ENCODE measurements around the gene EFNA5. TPM values are rescaled to one million over a fixed set of nuclear protein-coding genes. Genes with fewer than 3 reads are reported as not detected.

EFNA5 gene
- total RNA-seq, 1 donor from 2014 or later = 2.2 TPM

DNA sequence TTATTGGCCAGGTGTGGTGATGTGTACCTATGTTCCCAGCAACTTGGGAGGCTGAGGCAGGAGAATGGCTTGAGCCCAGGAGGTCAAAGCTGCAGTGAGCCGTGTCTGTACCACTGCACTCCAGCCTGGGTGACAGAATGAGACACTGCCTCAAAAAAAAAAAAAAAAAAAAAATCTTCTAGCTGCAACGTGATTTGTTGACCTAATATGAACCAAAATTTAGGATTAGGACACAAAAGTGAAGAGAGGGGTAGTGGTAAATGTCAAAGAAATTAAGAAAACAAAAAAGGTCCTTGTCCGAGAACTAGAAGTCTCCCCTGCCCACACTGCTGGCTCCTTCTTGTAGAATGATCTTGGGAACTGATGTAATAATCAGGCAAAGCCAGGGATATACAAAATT lies 272.0 kb downstream of the EFNA5 start:
- TF ChIP-seq, protein P1, sequence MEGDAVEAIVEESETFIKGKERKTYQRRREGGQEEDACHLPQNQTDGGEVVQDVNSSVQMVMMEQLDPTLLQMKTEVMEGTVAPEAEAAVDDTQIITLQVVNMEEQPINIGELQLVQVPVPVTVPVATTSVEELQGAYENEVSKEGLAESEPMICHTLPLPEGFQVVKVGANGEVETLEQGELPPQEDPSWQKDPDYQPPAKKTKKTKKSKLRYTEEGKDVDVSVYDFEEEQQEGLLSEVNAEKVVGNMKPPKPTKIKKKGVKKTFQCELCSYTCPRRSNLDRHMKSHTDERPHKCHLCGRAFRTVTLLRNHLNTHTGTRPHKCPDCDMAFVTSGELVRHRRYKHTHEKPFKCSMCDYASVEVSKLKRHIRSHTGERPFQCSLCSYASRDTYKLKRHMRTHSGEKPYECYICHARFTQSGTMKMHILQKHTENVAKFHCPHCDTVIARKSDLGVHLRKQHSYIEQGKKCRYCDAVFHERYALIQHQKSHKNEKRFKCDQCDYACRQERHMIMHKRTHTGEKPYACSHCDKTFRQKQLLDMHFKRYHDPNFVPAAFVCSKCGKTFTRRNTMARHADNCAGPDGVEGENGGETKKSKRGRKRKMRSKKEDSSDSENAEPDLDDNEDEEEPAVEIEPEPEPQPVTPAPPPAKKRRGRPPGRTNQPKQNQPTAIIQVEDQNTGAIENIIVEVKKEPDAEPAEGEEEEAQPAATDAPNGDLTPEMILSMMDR (IDR thresholded peaks at IDR 0.05) = no peak
- Histone ChIP-seq H3K27ac (no peak overlapping the region), H3K27me3 (no peaks in the 10 kb centered on the region), H3K4me1 (no peaks in the 10 kb centered on the region), H3K4me3 (no peak overlapping the region), H3K9me3 (no peaks in the 10 kb centered on the region), H3K36me3 (no peaks in the 10 kb centered on the region)
- DNase-seq (ENCODE audit: low spot score in 2 of 2) = no peak
- intact Hi-C loops (cut with DNase I) = no loop called here

DNA sequence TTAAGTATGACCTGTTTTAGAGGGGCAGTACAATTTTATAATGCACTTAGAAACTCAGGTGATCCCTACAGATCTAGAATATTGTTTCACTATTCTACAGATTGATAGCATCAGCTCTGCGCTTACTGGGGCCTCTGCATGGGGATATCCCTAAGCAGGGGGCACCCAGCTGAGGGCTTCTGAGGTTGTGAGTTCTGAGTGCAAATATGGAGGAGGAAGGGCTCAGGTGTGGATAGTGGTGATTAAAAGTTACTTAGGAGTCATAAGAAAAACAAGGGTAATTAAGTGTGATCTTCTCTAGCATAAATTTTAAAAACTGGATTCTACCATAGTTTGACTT lies 274.4 kb downstream of the EFNA5 start:
- Histone ChIP-seq H3K4me1 (no peaks in the 10 kb centered on the region), H3K36me3 (no peaks in the 10 kb centered on the region), H3K27ac (no peak overlapping the region), H3K9me3 (no peaks in the 10 kb centered on the region), H3K27me3 (no peaks in the 10 kb centered on the region), H3K4me3 (no peak overlapping the region)
- TF ChIP-seq, protein P1 (IDR thresholded peaks at IDR 0.05) = no peak
- intact Hi-C loops (cut with DNase I) = no loop called here
- no peak for DNase-seq (ENCODE audit: low spot score in 2 of 2)

DNA sequence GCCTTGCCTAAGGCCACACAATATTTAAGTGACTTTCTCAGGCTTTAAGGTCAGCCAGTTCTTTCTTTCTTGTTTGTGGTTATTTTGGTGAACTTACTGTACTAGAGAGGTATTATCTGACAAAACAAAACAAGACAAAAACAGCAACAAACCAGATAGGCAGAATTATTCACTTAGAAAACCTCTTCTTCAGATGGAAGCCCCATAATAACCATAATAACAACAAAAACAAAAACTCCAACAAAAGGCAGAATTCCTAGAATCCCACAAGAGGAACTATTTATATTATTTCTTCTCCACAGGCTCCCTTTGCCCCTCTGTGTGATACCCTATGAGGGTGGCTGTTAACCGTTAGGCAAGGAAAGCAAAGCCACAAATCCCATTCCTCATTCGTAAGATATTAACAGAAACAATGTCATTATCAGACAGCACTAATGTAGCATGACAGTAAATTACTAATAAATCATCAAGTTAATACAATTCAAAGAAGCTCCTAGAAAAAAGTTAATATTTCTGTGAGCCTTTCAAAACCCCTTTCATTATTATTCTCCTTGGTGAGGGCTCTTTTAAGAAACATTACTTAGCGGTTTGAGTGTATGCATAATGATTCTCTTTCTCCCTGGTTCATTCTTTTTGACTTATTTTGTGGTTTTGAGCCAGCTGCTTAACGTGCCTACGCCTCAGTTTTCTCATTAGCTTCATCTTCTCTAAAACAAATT lies 274.9 kb downstream of the EFNA5 start:
- H3K4me1 ChIP-seq = no peaks in the 10 kb centered on the region
- H3K36me3 ChIP-seq = no peaks in the 10 kb centered on the region
- intact Hi-C loops (cut with DNase I) = no loop called here
- no peaks in the 10 kb centered on the region for H3K27me3 ChIP-seq
- H3K9me3 ChIP-seq = no peaks in the 10 kb centered on the region
- no peak overlapping the region for H3K4me3 ChIP-seq
- TF ChIP-seq, protein P1 (IDR thresholded peaks at IDR 0.05) = no peak
- no peak overlapping the region for H3K27ac ChIP-seq
- no peak for DNase-seq (ENCODE audit: low spot score in 2 of 2)

DNA sequence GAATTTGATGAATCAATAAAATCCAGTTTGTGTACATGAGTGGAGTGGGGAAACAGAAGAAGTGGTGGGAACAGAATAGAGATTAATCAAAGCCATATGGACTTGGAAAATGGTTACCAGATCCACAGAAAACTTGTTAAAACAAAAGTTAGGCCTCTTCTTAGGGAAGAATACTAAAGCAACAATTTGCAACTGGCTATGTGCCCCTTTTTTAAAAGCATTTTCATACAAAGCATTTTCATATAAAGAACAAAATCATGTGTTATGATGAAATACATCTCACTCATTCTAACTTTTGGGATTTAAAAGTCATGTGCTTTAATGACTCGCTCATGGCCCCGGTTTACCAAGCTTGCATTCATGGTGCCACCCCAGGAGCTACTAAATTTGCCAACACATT lies 276.9 kb downstream of the EFNA5 start:
- no peaks in the 10 kb centered on the region for H3K4me1 ChIP-seq
- no peak for DNase-seq (ENCODE audit: low spot score in 2 of 2)
- H3K27me3 ChIP-seq = no peaks in the 10 kb centered on the region
- H3K4me3 ChIP-seq = no peak overlapping the region
- no peak overlapping the region for H3K27ac ChIP-seq
- intact Hi-C loops (cut with DNase I) = no loop called here
- H3K9me3 ChIP-seq = no peaks in the 10 kb centered on the region
- TF ChIP-seq, protein P1 (IDR thresholded peaks at IDR 0.05) = no peak
- no peaks in the 10 kb centered on the region for H3K36me3 ChIP-seq

DNA sequence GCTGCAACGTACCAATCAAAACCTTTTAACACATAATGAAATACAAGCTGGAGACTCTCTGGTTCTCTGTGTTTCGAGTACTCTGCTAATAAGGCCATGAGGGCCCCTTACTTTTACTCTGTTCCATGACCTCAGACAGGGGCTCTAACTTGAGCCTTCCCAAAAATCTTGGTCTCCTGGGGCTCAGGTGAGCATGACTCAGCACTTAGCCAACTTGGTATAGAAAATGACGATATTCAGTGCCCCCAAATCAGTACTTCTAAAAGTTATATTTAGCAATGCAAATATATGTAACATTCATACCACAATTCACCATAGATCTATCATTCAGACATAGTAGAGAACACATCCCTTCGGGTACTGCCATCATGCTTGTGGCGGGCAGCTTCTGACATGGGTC lies 278.9 kb downstream of the EFNA5 start:
- H3K9me3 ChIP-seq = no peaks in the 10 kb centered on the region
- TF ChIP-seq, protein P1 (IDR thresholded peaks at IDR 0.05) = no peak
- no peak overlapping the region for H3K4me3 ChIP-seq
- no peaks in the 10 kb centered on the region for H3K27me3 ChIP-seq
- no peaks in the 10 kb centered on the region for H3K36me3 ChIP-seq
- intact Hi-C loops (cut with DNase I) = no loop called here
- no peaks in the 10 kb centered on the region for H3K4me1 ChIP-seq
- no peak overlapping the region for H3K27ac ChIP-seq
- no peak for DNase-seq (ENCODE audit: low spot score in 2 of 2)

DNA sequence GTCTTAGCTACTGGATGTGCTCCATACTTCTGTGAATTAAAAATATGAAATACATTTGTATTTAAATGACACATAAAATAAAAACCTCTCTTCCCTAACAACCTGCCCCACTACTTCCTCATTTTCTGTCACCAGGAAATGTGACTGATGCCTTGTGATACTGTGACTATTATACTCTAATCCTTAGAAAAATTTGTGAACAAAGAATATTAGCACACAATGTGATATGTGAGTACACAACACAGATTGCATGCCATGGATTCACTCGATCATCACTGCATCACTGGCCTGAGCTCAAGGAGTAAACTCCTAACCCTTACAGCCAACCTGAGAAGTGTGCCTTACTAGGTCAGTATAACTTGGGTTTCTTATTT lies 281.0 kb downstream of the EFNA5 start:
- H3K4me3 ChIP-seq = no peak overlapping the region
- no peaks in the 10 kb centered on the region for H3K36me3 ChIP-seq
- DNase-seq (ENCODE audit: low spot score in 2 of 2) = no peak
- H3K27me3 ChIP-seq = no peaks in the 10 kb centered on the region
- H3K9me3 ChIP-seq = no peaks in the 10 kb centered on the region
- H3K4me1 ChIP-seq = no peaks in the 10 kb centered on the region
- TF ChIP-seq, protein P1 (IDR thresholded peaks at IDR 0.05) = no peak
- H3K27ac ChIP-seq = no peak overlapping the region
- intact Hi-C loops (cut with DNase I) = no loop called here
